Pons (tissue), 1 donor: Measurements from ENCODE around the gene KCND3.

Source experiments
- DNase-seq: peaks from one replicate; pipeline ENCODE4 v3.0.0-alpha.2; 2016; ENCODE audit warnings: low spot score

The KCND3 gene

DNA sequence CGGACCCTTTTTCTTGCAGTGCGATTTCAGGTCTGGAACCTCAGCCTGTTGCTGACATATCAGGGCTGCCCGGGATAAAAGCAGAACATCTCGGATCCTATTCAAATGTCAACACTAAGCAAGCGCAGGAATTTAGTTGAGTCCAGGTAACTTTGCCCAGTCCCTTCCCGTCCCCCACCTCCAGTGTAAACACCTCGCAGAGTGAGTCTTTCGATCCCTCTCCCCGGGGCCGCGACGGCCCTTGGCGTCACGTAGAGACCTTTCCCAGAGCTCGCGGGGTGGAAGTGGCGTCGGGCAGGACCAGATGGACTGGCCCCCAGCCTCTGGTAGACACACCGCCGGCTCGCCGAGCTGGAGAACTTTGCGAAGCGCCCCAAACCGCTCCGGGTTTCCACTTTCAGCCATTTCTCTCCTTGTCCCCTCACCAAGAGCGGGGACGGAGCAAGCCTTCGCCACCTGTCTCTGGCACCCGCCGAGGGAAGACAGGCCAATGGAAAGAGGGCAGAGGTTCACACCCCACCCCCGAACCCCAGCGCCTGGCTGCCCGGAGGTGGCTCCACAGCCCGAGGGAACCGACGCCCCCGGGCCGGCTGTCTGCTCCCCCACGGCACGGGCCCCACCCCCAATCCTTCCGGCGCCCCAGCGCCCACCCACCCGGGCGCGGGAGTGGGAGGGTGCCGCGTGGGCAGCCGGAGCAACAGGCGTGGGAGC lies 570 bp downstream of the KCND3 start:
- DNase-seq = no peak

DNA sequence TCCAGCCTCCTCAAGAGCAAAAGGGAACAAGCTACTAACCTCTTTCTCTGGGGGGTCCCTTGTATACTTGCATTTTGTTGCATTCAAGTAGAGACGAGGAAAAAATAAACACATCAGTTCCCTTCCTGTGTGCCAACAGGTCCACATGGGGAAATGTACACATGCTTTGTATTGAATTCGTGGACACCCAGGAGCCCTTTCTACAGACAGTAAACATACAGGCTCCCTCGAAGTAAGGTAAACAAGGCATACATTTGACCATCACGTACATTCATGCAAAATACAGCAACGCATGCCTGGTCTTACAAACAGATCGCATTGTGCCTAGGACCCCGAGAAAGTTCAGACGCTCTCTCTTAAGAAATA lies 1.1 kb downstream of the KCND3 start:
- DNase-seq = no peak

DNA sequence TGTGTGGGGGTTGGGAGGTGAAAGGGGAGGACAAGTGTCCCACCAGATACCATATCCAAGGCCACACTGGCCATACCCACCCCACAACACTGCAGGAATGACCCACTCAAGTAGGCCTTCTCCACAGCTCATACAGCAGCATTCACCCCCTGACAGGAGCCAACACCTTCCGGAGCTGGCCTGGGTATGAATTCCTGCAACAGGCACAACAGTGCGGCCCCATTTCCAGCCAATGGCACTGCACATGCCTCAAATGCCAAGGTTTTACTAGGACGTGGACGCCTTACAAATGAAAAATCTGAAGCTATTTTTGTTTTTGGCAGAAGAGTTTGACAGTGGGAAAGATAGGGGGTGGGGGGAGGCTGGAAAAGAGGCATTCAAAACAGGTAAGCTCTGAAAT lies 2.0 kb downstream of the KCND3 start:
- DNase-seq = no peak

DNA sequence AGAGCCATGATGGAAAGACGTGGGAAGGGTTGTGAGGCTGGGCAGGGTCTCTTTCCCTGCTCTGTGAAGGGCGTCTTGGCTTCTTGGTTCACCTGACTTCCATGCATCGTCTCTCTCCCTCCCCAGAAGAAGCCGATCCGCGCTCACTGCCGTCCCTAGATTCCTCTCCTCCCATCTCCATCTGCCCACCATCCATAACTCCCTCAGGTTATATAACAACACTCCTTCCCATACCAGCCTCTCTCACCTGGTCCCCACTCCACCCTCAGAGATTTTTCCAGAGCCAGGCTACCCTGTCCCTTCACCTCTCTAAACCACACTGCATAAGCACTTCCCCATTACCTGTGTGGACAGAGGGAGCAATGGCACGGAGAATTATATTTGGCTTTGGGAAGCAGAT lies 6.0 kb downstream of the KCND3 start:
- DNase-seq = no peak

DNA sequence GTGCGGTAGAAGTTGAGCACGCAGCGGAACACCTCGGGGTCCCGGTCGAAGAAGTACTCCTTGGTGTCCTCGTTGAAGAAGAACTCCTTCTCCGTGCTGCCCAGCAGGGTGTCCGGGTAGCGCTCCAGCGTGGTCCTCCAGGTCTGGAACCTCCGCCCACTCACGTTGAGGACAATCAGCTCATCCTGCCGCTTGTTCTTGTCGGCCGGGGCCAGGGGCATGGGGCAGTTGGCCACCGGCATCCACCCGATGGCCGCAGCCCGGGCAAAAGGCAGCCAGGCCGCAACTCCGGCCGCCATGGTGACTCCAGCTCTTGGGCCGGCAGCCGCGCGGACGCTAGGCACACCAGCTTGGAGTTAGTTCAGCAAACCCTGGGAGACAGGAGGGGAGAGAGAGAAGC lies 7.0 kb downstream of the KCND3 start:
- DNase-seq = no peak

DNA sequence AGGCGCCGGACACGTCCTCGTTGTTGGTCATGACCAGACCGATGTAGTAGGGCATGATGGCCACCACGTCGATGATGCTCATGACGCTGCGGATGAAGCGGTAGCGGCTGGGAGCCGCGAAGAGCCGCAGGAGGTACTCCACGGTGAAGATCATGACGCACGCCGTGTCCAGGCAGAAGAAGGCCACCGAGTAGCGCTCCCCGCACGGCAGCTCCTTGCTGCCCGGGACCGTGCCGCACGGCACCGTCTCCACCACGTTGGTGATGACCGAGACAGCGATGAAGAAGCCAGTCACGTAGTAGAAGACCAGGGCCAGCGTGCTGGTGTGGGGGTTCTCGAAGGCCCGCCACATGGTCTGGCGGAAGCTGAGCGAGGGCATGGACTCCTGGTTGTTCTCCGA lies 7.6 kb downstream of the KCND3 start:
- no peak for DNase-seq

DNA sequence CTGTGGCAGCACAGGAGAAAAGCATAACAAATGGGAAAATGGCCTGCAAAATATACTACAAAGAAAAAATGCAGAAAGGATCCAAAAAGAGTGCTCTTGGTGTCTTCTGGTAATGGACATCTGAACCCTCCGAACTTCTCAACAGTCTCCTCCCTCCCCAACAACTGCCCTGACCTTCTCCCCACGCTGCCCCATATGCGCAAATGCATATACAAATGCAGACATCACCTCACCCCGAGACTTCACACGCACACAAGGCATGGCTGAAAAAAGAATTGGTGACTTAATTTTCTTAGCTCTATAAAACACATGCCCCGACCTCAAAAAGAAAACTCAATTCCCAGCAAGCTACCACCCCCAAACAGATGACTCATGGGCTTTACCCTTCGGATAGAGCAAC lies 8.4 kb downstream of the KCND3 start:
- DNase-seq = no peak

DNA sequence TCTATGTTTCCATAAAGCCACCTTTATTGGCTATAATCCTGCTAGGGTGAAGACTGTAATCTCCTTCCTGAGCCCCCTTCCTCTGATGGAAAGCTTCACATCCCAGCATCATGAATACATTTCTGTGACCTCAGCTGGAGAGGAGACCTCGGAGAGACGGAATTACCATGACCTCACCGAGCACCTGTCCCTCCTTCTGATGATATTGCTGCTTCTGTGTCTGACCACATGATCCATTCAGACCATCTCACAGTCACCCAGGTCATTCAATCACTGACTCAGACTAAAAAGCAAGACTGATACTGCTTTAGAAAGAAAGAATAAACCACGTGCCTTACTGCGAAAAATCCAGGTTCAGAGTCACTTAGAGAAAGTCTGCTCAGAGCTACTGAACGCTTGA lies 8.8 kb downstream of the KCND3 start:
- DNase-seq = no peak

DNA sequence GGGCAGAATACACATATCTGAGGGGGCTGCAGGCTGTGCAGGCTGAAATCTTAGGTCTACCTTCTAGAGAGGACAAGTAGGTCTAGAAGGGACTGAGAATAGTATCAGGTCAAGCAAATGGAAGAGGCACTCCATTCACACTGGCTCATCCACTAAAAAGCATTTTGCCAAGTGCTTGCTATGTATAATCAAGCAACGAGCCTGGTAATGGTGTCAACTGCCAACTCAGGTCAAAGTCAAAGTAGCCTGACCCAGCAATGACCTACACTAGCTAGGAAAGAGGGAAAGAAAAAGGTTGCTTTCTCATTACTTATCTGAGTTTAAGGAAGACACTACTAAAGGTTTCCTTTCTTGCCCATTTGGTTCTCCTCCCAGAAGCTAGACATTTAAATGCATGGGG lies 10.8 kb downstream of the KCND3 start:
- DNase-seq = no peak

DNA sequence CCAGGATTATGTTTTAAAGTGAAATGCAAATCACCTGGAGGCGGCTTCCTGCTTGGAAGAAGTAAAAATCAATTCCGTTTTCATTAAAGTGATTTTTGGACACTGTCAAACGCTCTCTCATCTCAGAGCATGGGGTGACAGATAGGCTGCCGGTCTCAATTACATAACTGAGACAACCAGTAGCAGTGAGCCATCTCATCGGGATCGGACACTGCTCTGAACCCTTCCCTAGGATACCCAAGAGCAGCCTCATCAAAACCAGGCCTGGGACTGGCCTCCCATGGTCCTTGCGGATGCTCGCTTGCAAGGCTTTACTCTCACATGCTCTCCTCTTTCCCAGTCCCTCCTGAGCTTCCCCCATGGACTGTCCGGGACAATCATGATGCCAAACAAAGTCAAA lies 12.1 kb downstream of the KCND3 start:
- no peak for DNase-seq

DNA sequence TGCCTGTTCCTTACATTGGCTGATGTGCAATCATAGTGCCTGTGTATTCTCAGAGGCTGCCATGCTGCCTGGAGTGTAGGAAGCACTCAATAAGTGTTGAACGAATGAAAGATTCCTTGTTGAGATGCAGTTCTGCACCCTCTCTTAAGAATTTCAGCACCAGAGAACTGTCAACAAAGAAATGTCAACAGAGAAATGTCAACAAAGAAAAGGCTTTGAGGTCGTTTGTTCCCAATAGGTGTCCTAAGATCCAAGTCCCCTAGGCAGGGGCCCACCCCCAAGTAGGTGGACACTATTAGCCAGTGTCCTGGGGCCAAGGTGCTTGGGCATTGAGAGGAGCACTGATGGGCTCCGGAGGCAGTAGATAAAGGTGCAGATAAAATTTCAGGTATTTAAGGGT lies 12.6 kb downstream of the KCND3 start:
- DNase-seq = no peak

DNA sequence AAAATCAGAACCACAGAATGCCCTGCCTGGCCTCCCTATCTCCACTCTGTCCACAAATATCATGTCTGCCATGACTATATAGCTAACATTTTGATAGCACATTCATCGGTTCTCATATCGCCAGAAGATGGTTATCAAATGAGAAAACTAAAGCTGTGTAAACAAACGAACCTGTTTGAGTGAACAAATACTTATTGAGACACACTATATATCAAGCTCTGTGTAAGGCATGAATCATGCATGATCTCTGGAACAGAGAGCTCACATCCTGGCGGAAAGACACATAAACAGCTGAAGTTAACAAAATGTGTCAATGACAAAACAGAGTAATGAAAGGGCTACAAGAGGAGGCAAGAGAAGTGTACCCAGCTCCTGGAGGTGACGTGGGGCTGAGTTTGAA lies 13.1 kb downstream of the KCND3 start:
- no peak for DNase-seq

DNA sequence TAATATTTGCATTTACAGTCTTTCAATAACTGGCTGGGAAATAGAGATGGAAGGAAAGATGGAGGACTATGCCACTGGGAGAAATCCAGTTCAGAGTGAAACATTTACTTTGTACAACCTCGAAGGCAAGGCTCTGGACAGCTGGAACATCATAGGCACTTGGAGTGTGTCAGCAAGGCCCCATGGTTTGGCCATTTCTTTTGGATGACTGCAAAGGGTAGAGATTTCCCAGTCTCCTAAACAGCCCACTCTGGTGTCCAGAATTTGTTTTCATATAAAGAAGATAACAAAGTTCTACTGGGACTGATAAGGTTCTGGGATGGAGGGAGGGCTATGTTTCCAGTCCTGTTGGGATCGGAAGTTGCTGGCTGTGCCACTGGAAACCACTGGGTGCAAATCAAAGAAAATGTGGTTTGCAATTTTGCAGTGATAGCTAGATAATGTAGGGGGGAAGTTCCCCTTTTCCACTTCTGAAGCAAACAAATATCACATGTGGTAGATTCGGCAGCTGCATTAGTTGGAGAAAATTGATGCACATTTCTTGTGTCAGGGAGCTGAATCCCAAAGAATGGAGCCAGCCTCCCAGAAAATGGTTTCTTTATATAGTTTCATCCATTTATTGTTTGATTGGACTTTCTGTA lies 16.2 kb downstream of the KCND3 start:
- DNase-seq = no peak

DNA sequence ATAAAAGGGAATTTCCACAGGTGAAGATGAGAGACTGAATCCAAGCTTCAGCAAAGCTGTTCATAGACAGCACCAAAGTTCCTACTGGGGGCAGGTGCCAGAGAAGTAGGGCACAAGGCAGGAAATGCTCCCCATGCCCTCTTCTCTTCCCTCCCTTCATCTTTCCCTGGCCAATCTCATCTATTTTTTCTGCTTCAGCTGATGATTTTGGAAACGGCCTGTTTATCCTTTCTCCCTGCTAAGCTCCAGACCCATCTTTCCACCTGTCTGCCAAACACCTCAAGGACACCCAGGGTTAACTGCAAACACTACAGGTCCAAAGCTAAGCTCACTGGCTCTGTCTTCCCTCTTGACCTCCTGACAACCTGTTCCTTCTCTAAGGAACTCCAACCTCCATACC lies 18.1 kb downstream of the KCND3 start:
- no peak for DNase-seq

DNA sequence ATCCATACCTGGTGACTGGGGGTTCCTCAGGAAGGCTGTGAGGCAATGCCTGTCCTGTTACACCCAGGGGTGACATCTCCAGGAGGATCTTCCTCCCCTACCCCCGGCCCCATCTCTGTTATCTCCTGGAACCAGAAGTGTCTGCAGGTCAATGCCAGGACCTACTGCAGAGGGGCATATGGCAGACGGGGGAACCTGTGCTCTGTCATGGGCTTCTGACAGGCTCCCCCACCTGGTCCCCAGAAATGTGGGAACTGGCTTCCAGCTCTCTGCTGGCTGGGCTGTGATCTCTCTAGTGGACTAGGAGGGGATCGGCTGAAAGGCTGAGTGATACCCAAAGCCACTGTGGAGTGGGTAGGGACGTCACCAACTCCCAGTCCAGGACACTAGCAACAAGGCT lies 21.0 kb downstream of the KCND3 start:
- DNase-seq = no peak

DNA sequence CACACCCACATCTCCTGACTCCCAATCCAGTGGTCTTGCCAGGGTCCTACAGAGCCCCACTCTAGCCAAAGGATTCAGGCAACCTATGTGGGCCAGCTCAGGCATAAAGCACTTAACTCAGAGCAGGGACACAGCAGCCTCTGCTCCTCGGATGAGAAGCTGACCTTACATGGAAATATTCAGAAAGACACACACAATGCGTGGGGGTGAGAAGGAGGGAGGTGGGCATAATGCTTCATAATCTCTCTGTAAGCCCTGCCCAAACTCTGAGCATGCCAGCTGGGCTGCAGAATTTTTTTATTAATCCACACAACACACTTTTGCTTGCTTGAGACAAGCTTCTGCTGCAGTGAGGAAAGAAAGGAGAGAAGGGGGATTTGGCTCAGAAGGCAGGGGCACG lies 21.6 kb downstream of the KCND3 start:
- no peak for DNase-seq

DNA sequence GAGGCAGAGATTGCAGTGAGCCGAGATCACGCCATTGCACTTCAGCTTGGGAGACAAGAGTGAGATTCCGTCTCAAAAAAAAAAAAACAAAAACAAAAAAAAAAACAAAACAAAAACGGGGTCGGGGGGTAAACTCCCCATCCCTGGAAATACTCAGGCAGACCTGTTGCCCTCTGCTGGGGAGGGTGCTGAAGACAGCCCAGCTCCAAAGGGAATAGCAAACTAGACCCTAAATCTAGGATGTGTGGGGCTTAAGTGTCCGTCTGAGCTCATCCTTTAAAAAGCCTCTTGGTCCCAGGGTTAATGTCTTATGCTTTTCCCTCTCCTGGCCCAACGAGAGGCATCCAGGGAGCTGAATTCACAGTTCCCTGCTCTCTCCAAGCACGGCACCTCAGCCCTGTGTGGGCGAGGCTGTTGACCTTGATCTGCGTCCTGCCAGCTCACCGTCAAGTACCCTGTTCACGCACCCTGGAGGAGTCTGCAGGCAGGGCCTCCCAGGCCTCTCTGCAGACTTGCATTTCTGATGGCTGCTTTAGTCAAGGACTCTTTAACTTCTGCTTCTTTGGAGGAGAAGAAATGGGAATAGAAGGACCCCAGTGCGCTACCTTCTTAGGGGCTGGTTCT lies 22.3 kb downstream of the KCND3 start:
- no peak for DNase-seq

DNA sequence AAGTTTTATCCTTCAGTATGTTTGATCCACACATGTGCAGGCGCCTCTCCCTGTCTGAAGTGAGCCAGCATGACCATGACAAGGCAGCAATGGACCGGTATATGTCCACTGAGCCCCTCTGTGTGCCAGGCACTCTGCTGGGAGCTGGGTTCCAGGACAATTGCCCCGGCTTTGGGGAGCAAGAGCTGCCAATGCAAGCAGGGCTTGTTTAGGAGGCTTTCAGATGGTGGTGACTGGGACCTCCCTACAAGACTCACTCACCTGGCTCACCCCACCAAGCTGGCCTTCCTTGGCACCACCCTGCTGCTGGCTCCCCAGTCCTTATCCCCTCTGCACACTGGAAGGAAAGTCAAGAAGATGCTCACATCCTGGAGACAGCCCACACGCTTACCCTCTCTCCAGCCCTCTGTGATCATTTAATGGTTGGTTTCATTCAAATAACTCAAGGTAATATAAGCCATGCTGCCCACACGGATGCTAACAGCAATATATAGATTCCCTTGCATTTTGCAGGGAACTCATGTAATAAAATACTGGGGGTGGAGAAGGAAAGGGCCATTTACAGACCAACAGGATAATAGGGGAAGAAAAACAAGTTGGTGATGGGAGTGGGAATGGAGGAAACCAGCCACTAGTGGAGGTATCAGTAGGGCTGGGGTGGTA lies 23.6 kb downstream of the KCND3 start:
- DNase-seq = no peak

DNA sequence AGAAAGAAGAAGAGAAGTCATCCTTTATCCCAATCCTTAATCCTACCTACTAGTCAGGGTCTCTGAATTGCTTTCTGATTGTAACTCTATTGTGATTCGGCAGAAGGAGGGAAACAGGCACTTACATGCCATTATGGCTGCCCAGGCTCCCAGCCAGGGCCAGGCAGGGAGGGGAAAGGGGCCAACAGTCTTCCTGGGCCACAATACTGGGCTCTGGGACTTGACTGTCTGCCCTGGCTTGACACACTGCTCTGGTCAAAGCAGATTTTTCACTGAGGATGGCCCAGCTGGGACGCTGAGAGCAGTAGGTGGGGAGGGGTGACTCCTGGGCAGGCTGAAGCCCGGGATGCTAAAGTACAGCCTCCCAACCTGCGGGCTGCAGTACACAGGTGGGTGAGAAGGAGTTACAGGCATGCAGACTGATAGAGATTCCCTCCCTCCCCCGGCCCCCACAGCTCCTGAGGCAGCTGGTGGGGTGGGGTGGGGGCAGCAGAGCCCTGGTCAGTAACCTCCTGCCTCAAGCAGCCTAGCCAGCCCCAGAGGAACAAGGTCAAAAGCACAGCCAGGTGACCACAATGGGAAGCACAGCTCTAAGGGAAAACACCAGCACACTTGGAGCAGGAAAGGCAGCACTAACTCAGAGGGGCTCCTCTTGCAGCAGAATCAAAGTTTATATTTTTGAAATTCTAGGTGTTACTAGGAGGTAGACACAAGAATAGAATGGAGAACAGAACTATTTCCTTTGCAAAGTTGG lies 25.3 kb downstream of the KCND3 start:
- peak; percentile 34 for DNase-seq

DNA sequence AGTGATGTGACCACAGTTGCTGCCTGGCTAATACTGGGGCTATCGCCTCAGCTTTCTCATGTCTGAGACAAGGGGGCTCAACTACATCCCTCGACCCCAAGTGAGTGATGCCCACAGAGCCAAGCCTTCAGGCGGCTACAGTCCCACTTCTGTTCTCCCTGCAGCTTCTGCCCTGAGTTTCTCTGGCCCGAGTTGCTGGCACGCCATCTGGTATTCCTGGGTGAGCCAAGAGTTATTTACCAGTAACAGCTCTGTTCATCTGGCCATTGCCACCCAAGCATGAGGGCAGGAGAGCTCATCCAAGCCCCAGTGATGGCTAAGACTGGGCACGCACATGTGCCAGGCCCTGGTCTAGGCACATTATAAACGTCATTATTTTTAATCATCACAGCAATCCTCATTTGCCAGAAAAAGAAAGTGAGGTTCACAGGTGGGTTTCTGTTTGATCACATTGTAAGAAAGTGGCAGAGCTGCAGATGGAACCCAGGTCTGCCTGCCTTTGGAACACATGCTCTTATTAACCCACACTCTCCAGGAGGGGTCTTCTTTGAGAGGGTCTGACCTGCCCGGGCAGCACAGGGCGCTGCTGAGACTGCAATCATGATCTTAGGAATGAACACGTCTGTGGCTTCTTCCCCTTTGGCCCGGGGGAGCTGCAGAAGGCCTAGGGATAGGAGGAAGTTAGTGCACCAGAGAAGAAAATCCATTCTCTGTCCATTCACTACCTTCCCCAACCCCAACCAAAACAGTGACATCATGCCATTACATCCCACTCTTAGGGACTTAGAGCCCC lies 27.5 kb downstream of the KCND3 start:
- peak; percentile 63 for DNase-seq

DNA sequence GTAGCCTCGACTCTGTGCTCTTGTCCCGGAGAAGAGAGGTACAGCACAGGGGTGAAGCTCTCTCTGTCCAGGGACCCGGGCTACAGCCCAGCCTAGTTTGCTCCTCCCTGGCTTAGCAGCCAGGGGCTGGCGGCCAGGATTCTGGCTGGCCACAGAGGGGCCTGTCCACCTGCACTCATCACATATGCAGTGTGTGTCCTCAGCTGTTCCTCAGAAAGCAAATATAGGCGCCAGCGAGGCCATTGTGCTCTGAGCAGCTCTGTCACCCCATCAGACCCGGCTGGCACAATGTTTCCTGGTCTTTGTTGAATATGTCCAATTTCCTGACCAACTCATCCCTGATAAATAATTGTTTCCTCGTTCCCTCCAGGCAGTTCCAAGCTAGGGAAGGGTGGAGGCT lies 28.5 kb downstream of the KCND3 start:
- peak; percentile 37 for DNase-seq

DNA sequence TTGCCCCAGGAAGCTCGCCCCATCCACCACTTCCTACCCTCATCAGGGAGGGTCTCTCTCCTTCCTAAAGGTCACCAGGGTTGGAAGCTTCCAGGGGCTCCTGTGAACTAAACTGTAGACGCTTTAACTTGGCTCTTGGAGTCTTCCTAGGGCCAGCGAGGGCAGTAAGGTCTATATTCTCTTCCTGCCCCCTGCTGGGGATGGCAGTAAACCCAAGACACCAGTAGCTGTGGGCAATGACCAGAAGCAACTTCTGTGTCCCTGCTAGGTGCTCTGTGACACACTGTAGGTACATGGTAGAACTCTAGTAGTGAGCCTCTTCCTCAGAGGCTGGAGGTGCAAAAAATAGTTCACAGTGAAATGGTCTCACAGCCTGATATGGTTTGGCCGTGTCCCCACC lies 30.0 kb downstream of the KCND3 start:
- DNase-seq = no peak
